ENCODE measurements around the gene RNF186.

The RNF186 gene

GRCh38 chr1:19775317-19775716 is 39.8 kb downstream of the RNF186 start:
- Histone ChIP-seq H3K9me3 (ENCODE audit: control insufficient read depth in 2 of 2, low read length in 2 of 2) (no peaks in the 10 kb centered on the region), H3K4me3 (ENCODE audit: low read length in 2 of 2) (no peak overlapping the region), H3K9ac (ENCODE audit: low read length in 2 of 2) (no peak overlapping the region), H3K36me3 (ENCODE audit: control insufficient read depth in 2 of 2, insufficient read depth in 2 of 2, low read length in 2 of 2) (peaks cover 19 to 36% of the 10 kb centered on the region in 2 donors), H3K27me3 (ENCODE audit: control insufficient read depth in 1 of 2, insufficient read depth in 2 of 2, low read length in 2 of 2) (no peaks in the 10 kb centered on the region), H3K4me1 (ENCODE audit: control insufficient read depth, insufficient read depth, low read length) (no peaks in the 10 kb centered on the region), H3K27ac (ENCODE audit: low read length) (no peak overlapping the region)

- H3K36me3 ChIP-seq (ENCODE audit: control insufficient read depth in 2 of 2, insufficient read depth in 2 of 2, low read length in 2 of 2) = peaks cover 17 to 35% of the 10 kb centered on the region in 2 donors
These were observed 40.8 kb downstream of the RNF186 start for GRCh38 chr1:19774180-19774785.

DNA sequence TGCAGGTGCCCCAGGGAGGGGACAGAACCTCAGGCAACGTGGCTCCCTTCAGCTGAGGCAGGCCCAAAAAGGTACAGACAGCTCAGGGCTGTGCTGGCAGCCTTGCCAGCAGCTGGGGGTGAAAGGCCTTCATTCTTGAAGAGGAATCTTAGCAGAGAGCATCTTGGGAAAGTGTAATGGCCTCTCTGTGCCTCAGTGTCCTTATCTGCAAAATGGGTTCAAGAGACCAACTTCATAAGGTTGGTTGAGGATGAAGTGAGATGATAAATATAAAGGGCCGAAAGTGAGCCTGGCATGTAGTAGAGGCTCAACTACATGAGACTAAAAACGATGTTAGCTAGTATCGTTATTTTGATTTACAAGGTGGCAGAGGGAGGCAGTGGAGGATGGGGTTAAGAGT is 41.6 kb downstream of the RNF186 start:
- no peaks in the 10 kb centered on the region for H3K27me3 ChIP-seq (ENCODE audit: control insufficient read depth in 1 of 2, insufficient read depth in 2 of 2, low read length in 2 of 2)
- H3K4me1 ChIP-seq (ENCODE audit: control insufficient read depth, insufficient read depth, low read length) = no peaks in the 10 kb centered on the region
- H3K4me3 ChIP-seq (ENCODE audit: low read length in 2 of 2) = no peak overlapping the region
- H3K9me3 ChIP-seq (ENCODE audit: control insufficient read depth in 2 of 2, low read length in 2 of 2) = no peaks in the 10 kb centered on the region
- H3K27ac ChIP-seq (ENCODE audit: low read length) = no peak overlapping the region
- peaks cover 11 to 30% of the 10 kb centered on the region in 2 donors for H3K36me3 ChIP-seq (ENCODE audit: control insufficient read depth in 2 of 2, insufficient read depth in 2 of 2, low read length in 2 of 2)
- no peak overlapping the region for H3K9ac ChIP-seq (ENCODE audit: low read length in 2 of 2)

More at GRCh38 chr1:19774180-19774785, 40.8 kb downstream of the RNF186 start:
- H3K27ac ChIP-seq (ENCODE audit: low read length) = no peak overlapping the region
- no peaks in the 10 kb centered on the region for H3K9me3 ChIP-seq (ENCODE audit: control insufficient read depth in 2 of 2, low read length in 2 of 2)
- no peaks in the 10 kb centered on the region for H3K27me3 ChIP-seq (ENCODE audit: control insufficient read depth in 1 of 2, insufficient read depth in 2 of 2, low read length in 2 of 2)
- H3K9ac ChIP-seq (ENCODE audit: low read length in 2 of 2) = no peak overlapping the region
- H3K4me1 ChIP-seq (ENCODE audit: control insufficient read depth, insufficient read depth, low read length) = no peaks in the 10 kb centered on the region
- no peak overlapping the region for H3K4me3 ChIP-seq (ENCODE audit: low read length in 2 of 2)

- Histone ChIP-seq H3K27me3 (ENCODE audit: control insufficient read depth in 1 of 2, insufficient read depth in 2 of 2, low read length in 2 of 2) (no peaks in the 10 kb centered on the region), H3K27ac (ENCODE audit: low read length) (no peak overlapping the region), H3K4me1 (ENCODE audit: control insufficient read depth, insufficient read depth, low read length) (no peaks in the 10 kb centered on the region), H3K9ac (ENCODE audit: low read length in 2 of 2) (no peak overlapping the region), H3K9me3 (ENCODE audit: control insufficient read depth in 2 of 2, low read length in 2 of 2) (no peaks in the 10 kb centered on the region), H3K36me3 (ENCODE audit: control insufficient read depth in 2 of 2, insufficient read depth in 2 of 2, low read length in 2 of 2) (peaks cover 13 to 30% of the 10 kb centered on the region in 2 donors), H3K4me3 (ENCODE audit: low read length in 2 of 2) (no peak overlapping the region)
These were observed 43.0 kb downstream of the RNF186 start for GRCh38 chr1:19772053-19772452.

DNA sequence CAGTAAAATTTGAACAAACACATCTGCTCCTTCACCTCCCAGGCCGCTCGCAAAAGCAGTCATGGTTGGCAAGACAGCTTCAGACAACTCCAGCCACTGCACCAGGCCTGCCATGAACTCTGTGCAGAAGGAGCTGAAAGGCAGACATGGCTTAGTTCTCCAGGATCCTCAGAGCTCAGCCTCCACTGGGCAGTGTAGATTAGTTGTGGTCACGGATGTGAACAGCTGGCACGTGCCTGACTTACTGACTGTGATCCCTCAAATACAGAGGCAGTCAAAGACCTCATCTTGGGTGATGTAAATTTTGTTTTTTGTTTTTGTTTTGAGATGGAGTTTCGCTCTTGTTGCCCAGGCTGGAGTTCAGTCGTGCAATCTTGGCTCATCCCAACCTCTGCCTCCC is 43.7 kb downstream of the RNF186 start:
- H3K4me3 ChIP-seq (ENCODE audit: low read length in 2 of 2) = no peak overlapping the region
- no peaks in the 10 kb centered on the region for H3K27me3 ChIP-seq (ENCODE audit: control insufficient read depth in 1 of 2, insufficient read depth in 2 of 2, low read length in 2 of 2)
- no peak overlapping the region for H3K9ac ChIP-seq (ENCODE audit: low read length in 2 of 2)
- peaks cover 16 to 29% of the 10 kb centered on the region in 2 donors for H3K36me3 ChIP-seq (ENCODE audit: control insufficient read depth in 2 of 2, insufficient read depth in 2 of 2, low read length in 2 of 2)
- no peaks in the 10 kb centered on the region for H3K4me1 ChIP-seq (ENCODE audit: control insufficient read depth, insufficient read depth, low read length)
- H3K27ac ChIP-seq (ENCODE audit: low read length) = no peak overlapping the region
- H3K9me3 ChIP-seq (ENCODE audit: control insufficient read depth in 2 of 2, low read length in 2 of 2) = no peaks in the 10 kb centered on the region

GRCh38 chr1:19770436-19771190 is 44.5 kb downstream of the RNF186 start:
- Histone ChIP-seq H3K4me3 (ENCODE audit: low read length in 2 of 2) (no peak overlapping the region), H3K9ac (ENCODE audit: low read length in 2 of 2) (no peak overlapping the region), H3K9me3 (ENCODE audit: control insufficient read depth in 2 of 2, low read length in 2 of 2) (no peaks in the 10 kb centered on the region), H3K4me1 (ENCODE audit: control insufficient read depth, insufficient read depth, low read length) (no peaks in the 10 kb centered on the region), H3K27ac (ENCODE audit: low read length) (no peak overlapping the region), H3K36me3 (ENCODE audit: control insufficient read depth in 2 of 2, insufficient read depth in 2 of 2, low read length in 2 of 2) (peaks cover 16 to 27% of the 10 kb centered on the region in 2 donors), H3K27me3 (ENCODE audit: control insufficient read depth in 1 of 2, insufficient read depth in 2 of 2, low read length in 2 of 2) (no peaks in the 10 kb centered on the region)

DNA sequence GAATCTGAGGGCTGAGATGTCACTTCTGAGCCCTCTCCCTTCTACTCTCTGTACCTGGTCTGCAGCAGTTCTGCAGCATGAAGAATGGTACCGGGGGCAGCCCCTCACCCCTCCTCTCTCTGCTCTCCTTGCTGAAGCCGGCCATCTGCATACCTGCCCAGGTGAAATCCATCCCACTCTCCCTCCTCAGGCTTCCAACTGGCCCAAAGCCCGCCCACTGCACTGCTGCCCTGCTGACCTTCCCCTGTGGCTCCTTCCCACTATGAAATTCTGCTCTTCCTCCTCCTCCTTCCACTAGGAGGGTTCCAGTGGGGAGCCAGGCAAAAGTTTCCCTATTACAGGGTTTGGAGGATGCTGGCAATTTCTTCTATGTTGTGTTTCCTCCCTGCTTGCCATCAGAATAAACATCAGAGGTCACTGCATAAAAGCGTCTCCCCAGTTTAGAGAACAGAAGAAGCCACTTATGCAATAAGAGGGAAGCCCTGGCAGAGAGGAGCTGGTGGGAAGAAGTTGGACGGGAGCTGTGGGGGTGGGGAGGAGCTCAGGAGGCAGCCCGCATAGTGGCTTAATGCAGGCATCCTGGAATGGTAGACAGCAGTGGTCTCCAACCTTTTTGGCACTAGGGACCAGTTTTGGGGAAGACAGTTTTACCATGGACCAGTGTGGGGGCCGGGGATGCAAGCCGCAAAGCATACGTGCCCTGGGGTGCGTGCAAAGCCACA is 45.7 kb downstream of the RNF186 start:
- Histone ChIP-seq H3K4me1 (ENCODE audit: control insufficient read depth, insufficient read depth, low read length) (no peaks in the 10 kb centered on the region), H3K27ac (ENCODE audit: low read length) (no peak overlapping the region), H3K27me3 (ENCODE audit: control insufficient read depth in 1 of 2, insufficient read depth in 2 of 2, low read length in 2 of 2) (no peaks in the 10 kb centered on the region), H3K4me3 (ENCODE audit: low read length in 2 of 2) (no peak overlapping the region), H3K9ac (ENCODE audit: low read length in 2 of 2) (no peak overlapping the region), H3K36me3 (ENCODE audit: control insufficient read depth in 2 of 2, insufficient read depth in 2 of 2, low read length in 2 of 2) (peaks cover 16 to 29% of the 10 kb centered on the region in 2 donors), H3K9me3 (ENCODE audit: control insufficient read depth in 2 of 2, low read length in 2 of 2) (no peaks in the 10 kb centered on the region)

DNA sequence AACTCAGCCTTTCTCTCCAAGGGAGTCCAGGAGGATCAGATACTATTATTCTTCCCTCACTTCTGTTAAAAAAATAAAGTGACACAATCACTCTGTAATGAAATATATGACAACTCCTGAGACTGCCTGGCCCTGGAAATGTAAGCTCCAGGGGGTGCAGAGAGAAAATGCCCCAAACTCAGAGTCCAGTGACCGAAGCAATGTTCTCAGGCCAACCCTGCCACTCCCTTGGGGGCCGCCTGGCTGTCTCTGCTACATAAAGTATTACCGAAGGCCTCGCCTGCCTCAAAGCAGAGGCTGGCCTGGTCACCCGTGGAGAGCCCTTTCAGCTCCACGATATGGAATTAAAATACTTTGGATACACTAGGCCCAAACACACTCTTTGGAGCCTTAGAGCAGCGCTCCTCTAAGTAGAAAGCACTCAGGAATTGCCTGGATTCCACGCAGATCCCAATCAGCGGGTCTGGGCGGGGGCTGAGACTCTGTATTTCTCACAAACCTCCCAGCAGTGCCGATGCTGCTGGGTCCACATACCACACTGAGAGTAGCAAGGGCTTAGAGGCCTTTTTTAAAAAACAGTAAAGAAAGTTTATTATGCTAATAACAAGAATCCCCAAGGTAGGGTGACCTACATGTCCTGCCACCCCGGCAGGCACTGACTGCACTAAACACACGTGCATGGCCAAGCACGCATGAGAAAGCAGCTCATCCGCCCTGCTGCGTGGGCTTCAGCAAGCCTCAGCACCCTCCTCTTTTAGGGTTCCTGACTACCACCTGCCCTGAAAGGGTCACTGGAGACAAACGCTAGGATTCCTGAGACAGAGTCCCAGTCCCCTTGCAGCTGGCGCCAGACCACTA is 46.5 kb downstream of the RNF186 start:
- Histone ChIP-seq H3K9me3 (ENCODE audit: control insufficient read depth in 2 of 2, low read length in 2 of 2) (no peaks in the 10 kb centered on the region), H3K27me3 (ENCODE audit: control insufficient read depth in 1 of 2, insufficient read depth in 2 of 2, low read length in 2 of 2) (no peaks in the 10 kb centered on the region), H3K4me1 (ENCODE audit: control insufficient read depth, insufficient read depth, low read length) (no peaks in the 10 kb centered on the region), H3K9ac (ENCODE audit: low read length in 2 of 2) (no peak overlapping the region), H3K4me3 (ENCODE audit: low read length in 2 of 2) (no peak overlapping the region), H3K27ac (ENCODE audit: low read length) (no peak overlapping the region), H3K36me3 (ENCODE audit: control insufficient read depth in 2 of 2, insufficient read depth in 2 of 2, low read length in 2 of 2) (peaks cover 11 to 30% of the 10 kb centered on the region in 2 donors)

DNA sequence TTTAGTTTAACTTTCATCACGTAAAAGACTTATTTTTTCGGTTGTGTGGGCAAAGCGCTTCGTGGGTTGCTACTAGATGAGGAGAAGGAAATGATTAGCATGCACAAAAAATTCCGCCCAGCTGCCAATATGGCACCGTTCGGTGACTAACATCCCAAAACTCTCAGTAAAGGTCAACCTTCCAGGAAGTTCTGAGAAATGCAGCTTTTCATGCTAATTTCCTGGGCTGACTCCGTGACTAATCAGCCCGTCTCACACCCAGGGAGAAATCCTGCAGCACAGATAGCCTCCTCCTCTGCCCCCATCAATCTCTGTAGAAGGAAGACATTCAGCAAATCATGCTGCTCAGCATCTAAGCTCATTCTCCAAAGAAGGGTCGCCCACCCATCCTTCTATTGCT is 49.5 kb downstream of the RNF186 start:
- no peak overlapping the region for H3K4me3 ChIP-seq (ENCODE audit: low read length in 2 of 2)
- no peak overlapping the region for H3K9ac ChIP-seq (ENCODE audit: low read length in 2 of 2)
- no peaks in the 10 kb centered on the region for H3K4me1 ChIP-seq (ENCODE audit: control insufficient read depth, insufficient read depth, low read length)
- no peak overlapping the region for H3K27ac ChIP-seq (ENCODE audit: low read length)
- no peaks in the 10 kb centered on the region for H3K9me3 ChIP-seq (ENCODE audit: control insufficient read depth in 2 of 2, low read length in 2 of 2)
- peaks cover 8 to 16% of the 10 kb centered on the region in 2 donors for H3K36me3 ChIP-seq (ENCODE audit: control insufficient read depth in 2 of 2, insufficient read depth in 2 of 2, low read length in 2 of 2)
- no peaks in the 10 kb centered on the region for H3K27me3 ChIP-seq (ENCODE audit: control insufficient read depth in 1 of 2, insufficient read depth in 2 of 2, low read length in 2 of 2)

- Histone ChIP-seq H3K4me1 (ENCODE audit: control insufficient read depth, insufficient read depth, low read length) (no peaks in the 10 kb centered on the region), H3K27ac (ENCODE audit: low read length) (no peak overlapping the region), H3K9ac (ENCODE audit: low read length in 2 of 2) (no peak overlapping the region), H3K27me3 (ENCODE audit: control insufficient read depth in 1 of 2, insufficient read depth in 2 of 2, low read length in 2 of 2) (no peaks in the 10 kb centered on the region), H3K36me3 (ENCODE audit: control insufficient read depth in 2 of 2, insufficient read depth in 2 of 2, low read length in 2 of 2) (peaks cover 4 to 11% of the 10 kb centered on the region in 2 donors), H3K9me3 (ENCODE audit: control insufficient read depth in 2 of 2, low read length in 2 of 2) (no peaks in the 10 kb centered on the region), H3K4me3 (ENCODE audit: low read length in 2 of 2) (no peak overlapping the region)
These were observed 50.2 kb downstream of the RNF186 start for GRCh38 chr1:19764848-19765247.
